ENCODE data around the gene SLC19A3.

DNA sequence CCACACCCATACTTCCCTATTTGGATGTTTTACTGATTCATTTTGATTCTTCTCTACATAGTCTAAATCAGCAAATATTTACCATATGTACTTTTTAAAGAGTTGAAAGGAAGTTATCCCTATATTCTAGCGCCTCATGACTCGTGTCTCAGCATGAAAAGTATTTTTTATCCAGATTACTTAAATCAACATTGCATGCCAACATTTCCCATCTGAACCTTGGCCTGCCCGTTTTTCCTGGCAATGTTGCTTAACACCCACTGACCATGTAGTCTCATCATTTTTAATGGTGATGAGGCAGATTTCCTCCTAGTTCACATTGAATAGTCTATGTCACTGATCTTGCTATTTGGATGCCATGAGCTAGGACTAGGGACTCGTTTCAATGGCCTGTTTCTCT is 64.4 kb downstream of the SLC19A3 start:
- TF ChIP-seq POLR2A (IDR thresholded peaks at IDR 0.05; ENCODE audit: low read depth, low read length) (no peak), POLR2AphosphoS5 (IDR thresholded peaks at IDR 0.05; ENCODE audit: low read depth, low read length) (no peak), TAF1 (IDR thresholded peaks at IDR 0.05; ENCODE audit: borderline replicate concordance, low read depth, low read length) (no peak)
